ENCODE results near the gene CPNE9.
A peak's percentile ranks its signal among the peaks of the same experiment; 100 is the strongest.
"Not testable (repeated sequence)": the region's sequence is repeated elsewhere in the genome, so short reads cannot be mapped to it uniquely, and the experiment has no call there.

CPNE9 gene

DNA sequence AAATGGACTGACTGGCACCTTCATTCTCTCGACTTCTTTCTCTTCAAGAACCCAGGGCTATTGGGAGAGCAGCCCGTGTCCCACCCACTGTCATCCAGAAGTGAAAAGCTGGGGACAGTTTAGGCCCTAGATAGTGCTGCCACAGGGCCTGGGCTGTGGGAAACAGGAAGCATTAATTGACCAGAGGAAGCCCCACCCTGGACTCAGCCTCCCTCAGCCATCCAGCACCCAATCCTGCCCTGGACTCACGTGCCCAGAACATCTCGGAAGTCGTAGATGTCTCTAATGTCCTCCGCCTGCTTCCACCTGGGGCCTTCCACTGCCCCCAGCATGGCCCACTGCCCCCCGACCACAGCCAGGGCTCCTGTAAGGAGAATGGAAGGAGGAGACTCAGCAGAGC, 63.8 kb downstream of the CPNE9 start:
- H3K36me3 ChIP-seq: no peaks in the 10 kb centered on the region
- no peaks in the 10 kb centered on the region for H3K9me3 ChIP-seq
- DNase-seq: no peak
- TF ChIP-seq, protein P1, sequence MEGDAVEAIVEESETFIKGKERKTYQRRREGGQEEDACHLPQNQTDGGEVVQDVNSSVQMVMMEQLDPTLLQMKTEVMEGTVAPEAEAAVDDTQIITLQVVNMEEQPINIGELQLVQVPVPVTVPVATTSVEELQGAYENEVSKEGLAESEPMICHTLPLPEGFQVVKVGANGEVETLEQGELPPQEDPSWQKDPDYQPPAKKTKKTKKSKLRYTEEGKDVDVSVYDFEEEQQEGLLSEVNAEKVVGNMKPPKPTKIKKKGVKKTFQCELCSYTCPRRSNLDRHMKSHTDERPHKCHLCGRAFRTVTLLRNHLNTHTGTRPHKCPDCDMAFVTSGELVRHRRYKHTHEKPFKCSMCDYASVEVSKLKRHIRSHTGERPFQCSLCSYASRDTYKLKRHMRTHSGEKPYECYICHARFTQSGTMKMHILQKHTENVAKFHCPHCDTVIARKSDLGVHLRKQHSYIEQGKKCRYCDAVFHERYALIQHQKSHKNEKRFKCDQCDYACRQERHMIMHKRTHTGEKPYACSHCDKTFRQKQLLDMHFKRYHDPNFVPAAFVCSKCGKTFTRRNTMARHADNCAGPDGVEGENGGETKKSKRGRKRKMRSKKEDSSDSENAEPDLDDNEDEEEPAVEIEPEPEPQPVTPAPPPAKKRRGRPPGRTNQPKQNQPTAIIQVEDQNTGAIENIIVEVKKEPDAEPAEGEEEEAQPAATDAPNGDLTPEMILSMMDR (IDR thresholded peaks at IDR 0.05; ENCODE audit: low read depth, low read length): no peak
- H3K4me3 ChIP-seq (ENCODE audit: low read depth, low read length): no peak overlapping the region
- no peaks in the 10 kb centered on the region for H3K27me3 ChIP-seq
- no peaks in the 10 kb centered on the region for H3K4me1 ChIP-seq

DNA sequence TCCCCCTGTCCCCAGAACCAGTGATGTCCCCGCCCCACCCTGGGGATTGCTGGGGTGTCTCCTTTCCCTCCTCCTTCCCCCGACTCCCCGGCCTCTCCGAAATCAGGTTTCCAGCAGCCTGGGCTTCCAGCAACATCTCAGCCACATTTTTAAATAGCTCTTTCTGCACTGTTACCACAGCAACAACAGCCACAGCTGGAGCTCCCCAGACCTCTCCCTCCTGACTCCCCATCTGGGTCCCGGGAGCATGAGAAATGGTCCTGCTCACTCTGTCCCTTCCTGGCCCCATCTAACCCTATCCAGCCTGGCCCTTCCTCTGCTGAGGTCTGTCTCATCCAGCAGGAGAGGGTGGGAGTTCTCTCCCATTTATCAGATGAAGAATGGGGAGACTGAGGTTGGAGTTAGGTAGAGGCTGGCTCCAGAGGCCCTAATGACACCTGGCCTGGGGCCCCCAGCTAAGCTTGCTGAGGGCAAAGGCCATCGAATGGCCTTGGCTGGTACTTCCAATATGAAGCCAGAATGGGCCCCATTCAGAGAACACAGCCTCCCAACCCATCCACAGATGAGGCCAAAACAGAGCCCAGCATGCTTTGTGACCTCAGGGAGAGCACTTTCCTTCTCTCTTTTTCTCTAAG, 64.6 kb downstream of the CPNE9 start:
- TF ChIP-seq, protein P1 (IDR thresholded peaks at IDR 0.05; ENCODE audit: low read depth, low read length): no peak
- H3K9me3 ChIP-seq: no peaks in the 10 kb centered on the region
- no peaks in the 10 kb centered on the region for H3K27me3 ChIP-seq
- H3K4me1 ChIP-seq: no peaks in the 10 kb centered on the region
- no peaks in the 10 kb centered on the region for H3K36me3 ChIP-seq
- DNase-seq: no peak
- no peak overlapping the region for H3K4me3 ChIP-seq (ENCODE audit: low read depth, low read length)

DNA sequence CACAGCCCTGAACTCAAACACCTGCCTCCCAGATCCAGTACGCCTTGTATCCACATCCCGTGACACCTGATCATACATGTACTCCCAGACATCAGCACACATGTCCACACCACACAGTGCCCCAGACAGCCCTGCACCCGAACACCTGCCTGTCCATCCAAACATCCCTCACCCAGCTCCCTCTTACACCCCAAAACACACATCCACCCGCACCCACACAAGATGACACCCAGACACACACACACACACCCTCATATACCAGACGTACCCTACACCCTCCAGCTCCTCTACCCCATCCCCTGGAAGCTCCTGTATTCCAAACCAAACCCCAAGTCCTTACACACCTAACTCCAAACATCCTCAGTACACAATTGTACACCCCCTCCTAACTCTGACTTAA, 65.4 kb downstream of the CPNE9 start:
- no peak overlapping the region for H3K4me3 ChIP-seq (ENCODE audit: low read depth, low read length)
- TF ChIP-seq, protein P1 (IDR thresholded peaks at IDR 0.05; ENCODE audit: low read depth, low read length): no peak
- no peaks in the 10 kb centered on the region for H3K27me3 ChIP-seq
- no peaks in the 10 kb centered on the region for H3K4me1 ChIP-seq
- no peaks in the 10 kb centered on the region for H3K9me3 ChIP-seq
- no peak for DNase-seq
- no peaks in the 10 kb centered on the region for H3K36me3 ChIP-seq

DNA sequence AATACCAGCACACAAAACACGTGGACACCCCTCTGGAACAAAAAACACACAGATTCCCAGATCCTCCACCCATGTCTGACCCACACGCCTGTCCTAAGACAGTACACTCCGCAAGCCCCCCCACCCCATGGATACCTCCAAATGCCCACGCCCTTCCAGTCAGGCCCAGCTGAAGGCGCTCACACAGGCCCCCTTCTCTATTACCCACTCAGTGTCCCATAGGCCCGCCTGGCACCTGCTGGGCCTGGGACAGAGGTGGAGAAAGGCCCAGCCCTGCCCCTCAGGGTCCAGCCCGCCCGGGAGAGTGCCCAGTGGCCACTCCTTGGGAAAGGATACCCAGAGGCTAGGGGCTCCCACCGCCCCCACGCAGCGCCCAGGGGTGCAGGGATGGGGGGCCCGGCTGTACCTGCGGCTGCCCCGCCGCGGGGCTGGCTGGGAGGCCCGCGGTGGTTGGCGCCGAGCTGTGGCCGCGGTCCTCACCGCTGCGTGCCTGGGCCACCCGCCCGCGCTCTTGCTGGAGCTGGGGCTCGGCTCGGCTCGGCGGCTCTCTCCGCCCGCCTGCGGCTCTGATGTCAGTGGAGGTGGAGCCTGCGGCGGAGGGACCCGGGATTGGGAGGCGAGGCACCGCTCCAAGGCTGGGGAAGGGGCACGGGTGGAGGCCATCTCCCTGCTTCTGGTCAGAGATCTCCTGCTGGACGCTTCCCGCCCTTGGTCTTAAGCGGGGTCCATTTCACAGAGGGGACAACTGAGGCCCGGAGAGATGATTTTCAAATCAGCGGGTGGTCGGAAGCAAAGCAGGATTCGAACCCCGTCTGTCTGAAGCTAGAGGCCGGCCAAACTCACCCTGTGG, 66.0 kb downstream of the CPNE9 start, which contains the start of gene CAMK1:
TSS of gene CAMK1 (minus strand) at position 522 of the 850 bp plus-strand sequence. CDS start 2,198 bp downstream, outside the sequence.
- Histone ChIP-seq H3K9me3 (no peaks in the 10 kb centered on the region), H3K27me3 (no peaks in the 10 kb centered on the region), H3K4me3 (ENCODE audit: low read depth, low read length) (peak within 1 kb of the TSS; percentile 37), H3K4me1 (no peaks in the 10 kb centered on the region), H3K36me3 (no peaks in the 10 kb centered on the region)
- TF ChIP-seq, protein P1 (IDR thresholded peaks at IDR 0.05; ENCODE audit: low read depth, low read length): no peak
- peak; percentile 63 for DNase-seq

DNA sequence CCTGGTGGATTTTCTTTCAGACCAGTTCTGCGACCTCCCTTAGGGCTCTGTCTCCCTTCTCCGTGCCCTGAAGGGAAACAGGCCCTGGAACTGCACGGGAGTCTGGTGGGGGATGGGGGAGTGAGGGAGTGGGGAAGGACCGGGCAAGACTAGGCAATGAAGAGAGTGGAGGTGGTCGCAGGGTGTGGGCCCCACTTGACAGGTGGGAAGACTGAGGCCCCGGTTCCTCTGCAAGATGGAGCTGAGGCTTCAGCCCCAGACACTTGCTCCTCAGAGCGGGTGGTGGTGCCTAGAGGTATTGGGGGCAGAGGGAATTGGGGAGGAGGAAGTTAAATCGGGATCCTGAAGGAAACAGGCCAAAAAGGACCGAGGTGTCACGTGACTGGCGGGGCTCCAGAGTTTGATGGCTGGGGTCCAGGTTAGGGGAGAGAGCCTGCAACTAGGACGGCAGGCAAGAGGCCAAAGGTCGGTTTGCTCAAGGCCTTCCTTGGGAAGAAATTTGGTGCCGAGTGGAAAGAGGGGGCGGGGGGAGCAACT, 66.7 kb downstream of the CPNE9 start:
- H3K36me3 ChIP-seq: no peaks in the 10 kb centered on the region
- peak overlapping the region; percentile 37 for H3K4me3 ChIP-seq (ENCODE audit: low read depth, low read length)
- TF ChIP-seq, protein P1 (IDR thresholded peaks at IDR 0.05; ENCODE audit: low read depth, low read length): no peak
- no peaks in the 10 kb centered on the region for H3K4me1 ChIP-seq
- H3K9me3 ChIP-seq: no peaks in the 10 kb centered on the region
- DNase-seq: no peak
- no peaks in the 10 kb centered on the region for H3K27me3 ChIP-seq

DNA sequence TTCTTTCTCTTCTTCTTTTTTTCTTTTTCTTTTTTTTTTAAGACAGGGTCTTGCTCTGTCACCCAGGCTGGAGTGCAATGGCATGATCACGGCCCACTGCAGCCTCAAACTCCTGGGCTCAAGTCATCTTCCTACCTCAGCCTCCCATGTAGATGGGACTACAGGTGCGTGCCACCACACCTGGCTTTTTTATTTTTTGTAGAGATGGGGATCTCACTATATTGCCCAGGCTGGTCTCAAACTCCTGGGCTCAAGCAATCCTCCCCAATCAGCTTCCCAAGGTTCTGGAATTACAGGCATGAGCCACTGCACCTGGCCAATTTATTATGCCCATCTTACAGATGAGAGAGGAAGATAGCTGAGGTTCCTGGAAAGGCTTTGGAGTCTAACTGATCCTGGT, 67.4 kb downstream of the CPNE9 start:
- not testable (repeated sequence) for H3K9me3 ChIP-seq; DNase-seq; H3K36me3 ChIP-seq; H3K4me1 ChIP-seq; H3K4me3 ChIP-seq (ENCODE audit: low read depth, low read length); H3K27me3 ChIP-seq
